K562 (cell line): ENCODE results near the gene PATL2. TPM values are rescaled to one million over a fixed set of nuclear protein-coding genes. Genes with fewer than 3 reads are reported as not detected.
A peak's percentile ranks its signal among the peaks of the same experiment; 100 is the strongest.

ENCODE experiments used
- BCLAF1 ChIP-seq, 2 experiments: fragments of 450-650 bp in 1 of 2; IDR thresholded peaks; 2 replicates each; pipeline ENCODE4 v1.6.1; 2011 to 2017; ENCODE audit warnings: low read depth in 2 of 2, antibody characterized with exemption in 1 of 2, borderline replicate concordance in 1 of 2, low read length in 1 of 2, mild to moderate bottlenecking in 1 of 2, mixed read lengths in 1 of 2; ENCODE audit not compliant: control insufficient read depth in 1 of 2
- DLX4 ChIP-seq: fragments of 250-450 bp; sonication (Bioruptor Pico); IDR thresholded peaks from 2 replicates; pipeline ENCODE4 v1.6.1; 2021; ENCODE audit warnings: mild to moderate bottlenecking
- HDAC3 ChIP-seq: fragments of 450-650 bp; IDR thresholded peaks from 2 replicates; pipeline ENCODE4 v1.6.1; 2018; ENCODE audit warnings: borderline replicate concordance, mild to moderate bottlenecking, moderate library complexity; ENCODE audit not compliant: partially characterized antibody
- NONO ChIP-seq, 2 experiments: fragments of 200-400 bp in 1 of 2; fragments of 450-650 bp in 1 of 2; formaldehyde crosslinking in 1 of 2; IDR thresholded peaks; 2 replicates each; pipeline ENCODE4 v1.6.1; 2017; ENCODE audit warnings: low read depth in 2 of 2, mild to moderate bottlenecking in 2 of 2, moderate library complexity in 2 of 2, low read length in 1 of 2
- PPARD ChIP-seq: fragments of 250-450 bp; sonication (Bioruptor Pico); IDR thresholded peaks from 2 replicates; pipeline ENCODE4 v1.8.0; 2022; ENCODE audit warnings: inconsistent platforms, mild to moderate bottlenecking, moderate library complexity
- RBM34 ChIP-seq: fragments of 200-400 bp; formaldehyde crosslinking; IDR thresholded peaks from 2 replicates; pipeline ENCODE4 v1.6.1; 2018; ENCODE audit warnings: low read length, borderline replicate concordance; ENCODE audit not compliant: insufficient read depth
- SMARCA4 ChIP-seq: fragments of 450-650 bp; IDR thresholded peaks from 2 replicates; pipeline ENCODE4 v1.6.1; 2016
- ZC3H8 ChIP-seq: fragments of 450-650 bp; IDR thresholded peaks from 2 replicates; pipeline ENCODE4 v1.6.1; 2017
- ZNF224 ChIP-seq: sonication (generic); formaldehyde crosslinking; IDR thresholded peaks from 2 replicates; pipeline ENCODE4 v1.8.0; 2022; ENCODE audit warnings: mild to moderate bottlenecking, missing genetic modification reagents
- ZNF445 ChIP-seq: fragments of 250-450 bp; sonication (Bioruptor Pico); IDR thresholded peaks from 2 replicates; pipeline ENCODE4 v1.4.0; 2020; ENCODE audit warnings: low read depth, mild to moderate bottlenecking, moderate library complexity
- polyA plus RNA-seq, 8 experiments: library from polyadenylated mRNA; depleted of rRNA in 4 of 8; stranded (reverse) in 5 of 8; unstranded in 3 of 8; fragments of >200 nt; fragmentation: Nextera tagmentation in 2 of 8; fragmentation: Illumina TruSeq in 1 of 8; extraction: Ambion mirVana in 2 of 8; extraction: Trizol in 1 of 8; gene quantifications; 2 replicates each; pipeline versions ENCODE4 v1.2.1 to v1.2.3, GENCODE V29; 2011 to 2014; ENCODE audit warnings: inconsistent platforms in 1 of 8, missing spikeins in 1 of 8
- total RNA-seq, 7 experiments: library from RNA; depleted of rRNA in 6 of 7; stranded (reverse); fragments of >200 nt in 6 of 7; fragmentation: Illumina TruSeq in 2 of 7; extraction: Trizol in 2 of 7; gene quantifications; 2 replicates each; pipeline versions ENCODE4 v1.2.1 to v1.2.3, GENCODE V29; 2011 to 2021; ENCODE audit warnings: low replicate concordance in 1 of 7
- TF ChIP-seq, protein P1 (sequence below): sonication (generic); formaldehyde crosslinking; IDR thresholded peaks from 2 replicates; pipeline ENCODE4 v1.8.0; 2022; ENCODE audit warnings: missing genetic modification reagents, mild to moderate bottlenecking, moderate library complexity, borderline replicate concordance
- TF ChIP-seq, protein P2 (sequence below): fragments of 250-450 bp; sonication (Bioruptor Pico); IDR thresholded peaks from 2 replicates; pipeline ENCODE4 v1.4.0; 2020; ENCODE audit warnings: mild to moderate bottlenecking, moderate library complexity, borderline replicate concordance

The PATL2 gene
- total and polyA plus RNA-seq, 9 of the 15 experiments (the other 6 are each of a cell fraction or from before 2014, with no cell fraction given) = 0.42 to 1.1 (median 0.86) TPM

DNA sequence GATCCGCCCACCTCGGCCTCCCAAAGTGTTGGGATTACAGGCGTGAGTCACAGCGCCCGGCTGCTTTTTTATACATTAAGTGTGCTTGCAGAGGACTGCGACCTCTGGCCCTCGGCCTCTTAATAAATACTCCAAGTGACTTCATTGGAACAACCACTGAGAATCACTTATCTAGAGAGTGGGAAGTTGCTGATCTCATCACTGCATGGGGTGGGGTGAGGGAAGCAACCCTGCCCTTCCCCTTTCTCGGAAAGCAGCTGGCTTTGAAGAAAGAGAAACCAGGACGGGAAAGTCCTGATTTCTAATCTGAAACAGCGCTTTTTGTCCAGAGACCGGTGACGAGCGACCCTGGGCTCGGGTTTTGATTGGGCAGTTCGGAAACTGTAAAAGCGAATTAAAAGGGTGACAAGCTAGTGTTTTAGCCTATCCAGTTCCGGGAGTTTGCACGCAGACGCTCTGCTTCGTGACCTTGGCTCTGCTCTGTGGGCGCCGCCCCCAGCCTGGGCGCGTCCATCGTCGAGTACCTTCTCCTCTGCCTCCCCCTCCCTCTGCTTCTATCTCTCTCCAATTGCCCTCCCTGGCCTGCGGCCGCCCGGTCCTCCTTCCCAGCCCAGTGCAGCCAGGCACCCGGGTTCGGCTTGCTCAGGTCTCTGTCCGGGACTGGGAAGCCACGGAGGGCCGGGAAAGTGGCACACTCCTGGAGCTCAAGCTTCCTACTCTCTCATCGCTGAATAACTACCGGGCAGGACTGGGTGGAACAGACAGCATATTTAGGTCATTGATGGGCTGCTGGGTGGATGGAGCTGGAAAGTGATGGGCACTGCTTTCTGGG is 17.7 kb upstream of the PATL2 start (continued):
- no peak for TF ChIP-seq BCLAF1 (IDR thresholded peaks at IDR 0.05; ENCODE audit: borderline replicate concordance in 1 of 2, control insufficient read depth in 1 of 2, low read depth in 2 of 2, low read length in 1 of 2)
- TF ChIP-seq ZNF224 (CRISPR knock-in tag) = no peak
- TF ChIP-seq, protein P1, sequence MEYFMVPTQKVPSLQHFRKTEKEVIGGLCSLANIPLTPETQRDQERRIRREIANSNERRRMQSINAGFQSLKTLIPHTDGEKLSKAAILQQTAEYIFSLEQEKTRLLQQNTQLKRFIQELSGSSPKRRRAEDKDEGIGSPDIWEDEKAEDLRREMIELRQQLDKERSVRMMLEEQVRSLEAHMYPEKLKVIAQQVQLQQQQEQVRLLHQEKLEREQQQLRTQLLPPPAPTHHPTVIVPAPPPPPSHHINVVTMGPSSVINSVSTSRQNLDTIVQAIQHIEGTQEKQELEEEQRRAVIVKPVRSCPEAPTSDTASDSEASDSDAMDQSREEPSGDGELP (CRISPR knock-in tag) = peak; percentile 99
- peak; percentile 84 for TF ChIP-seq SMARCA4
- TF ChIP-seq ZC3H8 = no peak
- no peak for TF ChIP-seq DLX4 (CRISPR knock-in tag)
- TF ChIP-seq, protein P2, sequence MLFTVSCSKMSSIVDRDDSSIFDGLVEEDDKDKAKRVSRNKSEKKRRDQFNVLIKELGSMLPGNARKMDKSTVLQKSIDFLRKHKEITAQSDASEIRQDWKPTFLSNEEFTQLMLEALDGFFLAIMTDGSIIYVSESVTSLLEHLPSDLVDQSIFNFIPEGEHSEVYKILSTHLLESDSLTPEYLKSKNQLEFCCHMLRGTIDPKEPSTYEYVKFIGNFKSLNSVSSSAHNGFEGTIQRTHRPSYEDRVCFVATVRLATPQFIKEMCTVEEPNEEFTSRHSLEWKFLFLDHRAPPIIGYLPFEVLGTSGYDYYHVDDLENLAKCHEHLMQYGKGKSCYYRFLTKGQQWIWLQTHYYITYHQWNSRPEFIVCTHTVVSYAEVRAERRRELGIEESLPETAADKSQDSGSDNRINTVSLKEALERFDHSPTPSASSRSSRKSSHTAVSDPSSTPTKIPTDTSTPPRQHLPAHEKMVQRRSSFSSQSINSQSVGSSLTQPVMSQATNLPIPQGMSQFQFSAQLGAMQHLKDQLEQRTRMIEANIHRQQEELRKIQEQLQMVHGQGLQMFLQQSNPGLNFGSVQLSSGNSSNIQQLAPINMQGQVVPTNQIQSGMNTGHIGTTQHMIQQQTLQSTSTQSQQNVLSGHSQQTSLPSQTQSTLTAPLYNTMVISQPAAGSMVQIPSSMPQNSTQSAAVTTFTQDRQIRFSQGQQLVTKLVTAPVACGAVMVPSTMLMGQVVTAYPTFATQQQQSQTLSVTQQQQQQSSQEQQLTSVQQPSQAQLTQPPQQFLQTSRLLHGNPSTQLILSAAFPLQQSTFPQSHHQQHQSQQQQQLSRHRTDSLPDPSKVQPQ (CRISPR knock-in tag) = no peak
- no peak for TF ChIP-seq NONO (IDR thresholded peaks at IDR 0.05; ENCODE audit: low read depth in 2 of 2, low read length in 1 of 2)
- peak; percentile 76 for TF ChIP-seq HDAC3
- TF ChIP-seq RBM34 = no peak
- no peak for TF ChIP-seq ZNF445 (CRISPR knock-in tag)
- no peak for TF ChIP-seq PPARD (CRISPR knock-in tag)
